DOHH2 (cell line): ENCODE results near the gene TEAD4.

ENCODE experiments used
- EZH2phosphoT487 ChIP-seq: fragments of 200-600 bp; sonication (generic); IDR thresholded peaks from 2 replicates; pipeline ENCODE4 v1.6.1; 2017; ENCODE audit warnings: borderline replicate concordance, mild to moderate bottlenecking, antibody characterized with exemption, low read length, moderate library complexity, mixed read lengths
- TF ChIP-seq, protein P1 (sequence below): fragments of 200-600 bp; sonication (generic); IDR thresholded peaks from one replicate; pipeline ENCODE4 v1.5.1; 2014; ENCODE audit warnings: antibody characterized with exemption, mild to moderate bottlenecking, low read depth, low read length; ENCODE audit not compliant: poor library complexity, severe bottlenecking

DNA sequence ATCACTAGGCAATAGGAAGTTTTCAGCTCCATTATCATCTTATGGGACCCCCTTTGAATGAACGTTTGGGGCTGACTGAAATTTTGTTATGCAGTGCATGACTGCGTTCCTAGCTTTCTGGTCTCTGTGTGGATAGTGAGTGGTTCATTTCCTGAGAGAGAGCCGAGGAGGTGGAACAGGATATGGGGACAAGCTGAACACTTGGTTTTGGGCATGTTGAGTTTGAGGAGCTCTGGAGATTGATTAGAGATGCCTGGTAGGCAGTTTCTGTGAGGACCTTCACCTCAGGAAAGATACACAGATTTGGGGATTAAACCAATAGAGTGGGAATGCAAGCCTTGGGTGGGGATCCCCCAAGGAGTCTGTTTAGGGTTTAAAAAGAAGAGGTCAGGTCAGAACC is 27.7 kb downstream of the TEAD4 start:
- TF ChIP-seq, protein P1, sequence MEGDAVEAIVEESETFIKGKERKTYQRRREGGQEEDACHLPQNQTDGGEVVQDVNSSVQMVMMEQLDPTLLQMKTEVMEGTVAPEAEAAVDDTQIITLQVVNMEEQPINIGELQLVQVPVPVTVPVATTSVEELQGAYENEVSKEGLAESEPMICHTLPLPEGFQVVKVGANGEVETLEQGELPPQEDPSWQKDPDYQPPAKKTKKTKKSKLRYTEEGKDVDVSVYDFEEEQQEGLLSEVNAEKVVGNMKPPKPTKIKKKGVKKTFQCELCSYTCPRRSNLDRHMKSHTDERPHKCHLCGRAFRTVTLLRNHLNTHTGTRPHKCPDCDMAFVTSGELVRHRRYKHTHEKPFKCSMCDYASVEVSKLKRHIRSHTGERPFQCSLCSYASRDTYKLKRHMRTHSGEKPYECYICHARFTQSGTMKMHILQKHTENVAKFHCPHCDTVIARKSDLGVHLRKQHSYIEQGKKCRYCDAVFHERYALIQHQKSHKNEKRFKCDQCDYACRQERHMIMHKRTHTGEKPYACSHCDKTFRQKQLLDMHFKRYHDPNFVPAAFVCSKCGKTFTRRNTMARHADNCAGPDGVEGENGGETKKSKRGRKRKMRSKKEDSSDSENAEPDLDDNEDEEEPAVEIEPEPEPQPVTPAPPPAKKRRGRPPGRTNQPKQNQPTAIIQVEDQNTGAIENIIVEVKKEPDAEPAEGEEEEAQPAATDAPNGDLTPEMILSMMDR, result no peak
- TF ChIP-seq EZH2phosphoT487, result no peak
